ENCODE data around the gene GGA2.
A peak's percentile ranks its signal among the peaks of the same experiment; 100 is the strongest.

Gene GGA2

GRCh38 chr16:23436951-23437350 lies 73.3 kb downstream of the GGA2 start:
- intact Hi-C loops (cut with DNase I): loop anchor here (10.0 kb wide), 1 partner anchor 542 kb away; no protein-coding TSS in a partner anchor
- DNase-seq: no peak

- intact Hi-C loops (cut with DNase I): loop anchor here (2.0 to 10.0 kb wide), 2 partner anchors 253 to 541 kb away; partner anchors contain the start of gene SCNN1G
Measured at GRCh38 chr16:23435500-23435899, 74.8 kb downstream of the GGA2 start.

GRCh38 chr16:23434380-23434779 lies 75.9 kb downstream of the GGA2 start:
- peak in 19 of 42 donors; percentile 10 to 71 (median 30) for DNase-seq
- intact Hi-C loops (cut with DNase I): loop anchor here (2.0 to 10.0 kb wide), 2 partner anchors 252 to 540 kb away; partner anchors contain the start of gene SCNN1G

More at GRCh38 chr16:23435500-23435899, 74.8 kb downstream of the GGA2 start:
- DNase-seq: peak in 39 of 42 donors; percentile 14 to 73 (median 49)

- DNase-seq: no peak
- intact Hi-C loops (cut with DNase I): loop anchor here (10.0 kb wide), 1 partner anchor 539 kb away; no protein-coding TSS in a partner anchor
Measured at GRCh38 chr16:23433261-23433920, 76.9 kb downstream of the GGA2 start.

- DNase-seq: no peak
- intact Hi-C loops (cut with DNase I): loop anchor here (10.0 kb wide), 1 partner anchor 538 kb away; no protein-coding TSS in a partner anchor
Measured at GRCh38 chr16:23432176-23433128, 77.8 kb downstream of the GGA2 start.

GRCh38 chr16:23428351-23428750 lies 81.9 kb downstream of the GGA2 start:
- intact Hi-C loops (cut with DNase I): no loop called here
- peak in 3 of 42 donors; percentile 22 to 38 (median 23) for DNase-seq

GRCh38 chr16:23424292-23424958 lies 85.9 kb downstream of the GGA2 start:
- no peak for DNase-seq
- intact Hi-C loops (cut with DNase I): no loop called here

- peak in 12 of 42 donors; percentile 6 to 70 (median 27) for DNase-seq
- intact Hi-C loops (cut with DNase I): no loop called here
Measured at GRCh38 chr16:23423496-23424049, 86.7 kb downstream of the GGA2 start.

GRCh38 chr16:23420011-23420410 lies 90.3 kb downstream of the GGA2 start:
- intact Hi-C loops (cut with DNase I): no loop called here
- DNase-seq: no peak

GRCh38 chr16:23416816-23417215 lies 93.5 kb downstream of the GGA2 start:
- intact Hi-C loops (cut with DNase I): no loop called here
- DNase-seq: no peak

- DNase-seq: no peak
- intact Hi-C loops (cut with DNase I): no loop called here
Measured at GRCh38 chr16:23414731-23415130, 95.6 kb downstream of the GGA2 start.

All from head of caudate nucleus (tissue), 42 donors.